HG03066 (cell line): Measurements from ENCODE around the gene LDLRAD4.
"Not testable (repeated sequence)": the region's sequence is repeated elsewhere in the genome, so short reads cannot be mapped to it uniquely, and the experiment has no call there.

Experiments used
- ATAC-seq: cut with Tn5 transposase; IDR thresholded peaks from one replicate; pipeline ENCODE4 v1.9.1; 2021; ENCODE audit warnings: low read depth; ENCODE audit not compliant: unreplicated experiment

The LDLRAD4 gene

DNA sequence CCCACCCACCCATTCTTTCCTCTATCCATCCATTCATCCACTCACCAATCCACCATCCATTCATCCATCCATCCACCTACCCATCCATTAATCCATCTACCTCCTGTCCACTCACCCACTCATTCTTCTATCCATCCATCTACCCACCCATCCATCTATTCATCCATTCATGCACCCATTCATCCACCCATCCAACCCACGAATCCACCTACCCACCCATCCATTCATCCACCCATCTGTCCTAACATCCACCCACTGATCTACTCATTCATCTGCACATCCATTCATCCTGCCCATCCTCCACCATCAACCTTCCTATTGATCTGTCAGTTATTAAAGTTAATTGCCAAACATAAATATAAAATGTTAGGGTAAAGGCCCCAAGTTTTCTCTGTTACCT lies 25.6 kb downstream of the LDLRAD4 start:
- no peak for ATAC-seq

DNA sequence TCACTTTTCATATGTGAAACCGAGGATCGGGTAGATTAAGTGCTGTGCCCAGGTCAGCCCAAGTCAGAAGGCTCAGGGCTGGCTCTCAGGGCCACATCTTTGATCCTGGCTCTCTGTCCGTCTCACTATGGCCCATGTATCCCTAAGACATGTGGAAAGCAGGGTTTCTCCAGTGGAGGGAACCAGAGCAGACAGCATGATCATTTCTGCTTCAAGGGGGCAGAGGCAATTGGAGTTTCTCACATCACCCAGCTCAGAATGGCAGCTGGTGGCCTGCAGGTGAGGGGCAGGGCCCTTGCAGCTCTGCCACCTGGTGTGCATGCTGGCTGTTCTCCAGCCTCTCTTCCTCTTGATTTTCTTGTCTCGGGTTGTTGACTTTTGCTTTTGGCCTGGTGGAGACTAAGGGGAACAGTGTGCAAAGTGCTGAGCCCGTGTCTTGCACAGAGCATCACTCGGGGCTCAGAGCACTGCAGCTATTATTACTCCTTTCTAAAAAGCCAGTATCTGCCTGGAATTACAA lies 27.0 kb downstream of the LDLRAD4 start:
- no peak for ATAC-seq

DNA sequence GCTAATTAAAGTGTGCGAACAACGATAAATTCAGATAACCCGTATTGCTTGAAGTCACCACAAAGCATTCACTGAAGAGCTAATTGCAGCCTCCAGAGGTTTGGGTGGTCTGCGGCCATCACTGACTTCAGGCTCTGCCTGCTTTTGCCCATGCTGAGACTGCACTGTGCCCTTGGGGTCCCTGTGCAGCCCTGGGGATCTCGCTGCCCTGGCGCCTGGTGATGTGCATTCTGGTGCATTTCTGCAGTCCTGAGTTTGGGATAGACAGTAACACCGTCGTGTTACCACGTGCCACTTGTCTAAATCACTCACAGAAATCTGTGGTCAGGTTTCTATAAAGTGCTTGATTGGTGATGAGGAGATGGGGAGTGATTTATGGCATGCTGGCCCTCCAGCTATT lies 27.6 kb downstream of the LDLRAD4 start:
- ATAC-seq = no peak

DNA sequence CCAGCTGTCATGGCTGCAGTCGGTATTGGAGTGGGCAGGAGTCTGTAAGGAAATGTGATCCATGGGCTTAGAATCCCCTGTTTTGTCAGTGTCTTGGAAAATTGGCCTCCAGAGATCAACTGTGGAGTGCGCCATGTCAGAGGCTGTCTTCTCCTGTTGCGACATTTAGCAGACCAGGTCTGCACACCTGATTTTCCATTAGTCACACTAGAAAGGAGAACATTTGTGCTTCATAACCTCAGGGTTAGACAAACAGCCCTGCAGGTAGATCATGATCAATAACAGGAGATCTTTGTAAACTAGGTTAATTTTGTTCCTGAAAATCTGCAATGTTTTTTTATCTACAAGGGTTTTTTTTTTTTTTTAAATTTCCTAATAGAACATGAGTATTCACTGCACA lies 28.0 kb downstream of the LDLRAD4 start:
- ATAC-seq = no peak

DNA sequence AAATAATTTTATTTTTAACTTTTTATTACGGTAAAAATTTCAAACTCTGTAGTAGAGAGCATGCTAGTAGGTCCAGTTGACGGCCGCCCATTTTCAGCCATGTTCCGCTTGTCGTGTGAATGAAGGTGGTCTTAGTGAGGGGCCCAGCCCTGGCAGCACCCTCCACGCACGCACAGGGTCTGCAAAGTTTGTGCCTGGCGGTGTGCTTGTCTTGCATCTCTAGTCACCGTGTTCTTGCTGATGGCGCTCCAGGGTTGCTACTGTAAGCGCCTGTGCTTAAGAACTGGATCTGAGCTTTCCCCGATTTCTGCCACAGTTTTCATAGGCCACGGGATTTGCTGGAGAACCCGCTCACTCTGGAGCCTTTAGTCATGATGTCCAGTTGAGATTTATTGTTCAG lies 28.9 kb downstream of the LDLRAD4 start:
- ATAC-seq = no peak

DNA sequence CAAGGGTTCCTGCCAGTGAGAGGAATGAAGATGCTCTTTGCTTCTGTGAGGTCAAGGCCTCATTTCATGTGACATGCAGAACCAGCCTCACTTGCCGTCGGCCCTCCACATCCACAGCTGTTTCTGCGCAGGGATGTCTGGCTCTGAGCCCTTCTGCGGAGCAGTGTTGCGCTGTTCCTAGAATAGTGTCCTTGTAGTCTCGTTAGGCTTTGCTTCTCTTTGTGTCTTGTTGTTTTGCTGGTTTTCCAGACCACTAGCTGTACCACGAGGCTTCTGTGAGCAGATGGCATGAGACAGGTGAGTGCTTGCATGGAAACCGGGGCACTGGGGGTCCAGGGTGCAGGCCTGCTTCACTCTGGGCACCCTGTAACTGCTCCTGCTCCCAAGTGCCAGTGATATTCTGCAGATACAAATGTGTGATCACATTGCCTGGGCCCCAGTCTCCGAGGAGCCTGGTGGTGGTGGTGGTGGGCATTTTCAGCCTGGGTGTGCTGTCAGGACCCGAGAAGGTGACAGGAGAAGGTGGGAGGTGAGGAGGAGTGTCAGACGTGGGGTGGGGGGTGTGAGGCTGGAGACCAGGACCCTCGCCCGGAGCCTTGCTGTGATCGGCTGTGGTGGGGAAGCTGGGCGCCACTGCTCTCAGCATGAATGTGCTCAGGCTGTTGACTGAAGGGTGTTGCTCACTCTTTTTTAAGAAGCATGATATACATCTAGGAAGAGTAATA lies 34.3 kb downstream of the LDLRAD4 start:
- ATAC-seq = no peak

DNA sequence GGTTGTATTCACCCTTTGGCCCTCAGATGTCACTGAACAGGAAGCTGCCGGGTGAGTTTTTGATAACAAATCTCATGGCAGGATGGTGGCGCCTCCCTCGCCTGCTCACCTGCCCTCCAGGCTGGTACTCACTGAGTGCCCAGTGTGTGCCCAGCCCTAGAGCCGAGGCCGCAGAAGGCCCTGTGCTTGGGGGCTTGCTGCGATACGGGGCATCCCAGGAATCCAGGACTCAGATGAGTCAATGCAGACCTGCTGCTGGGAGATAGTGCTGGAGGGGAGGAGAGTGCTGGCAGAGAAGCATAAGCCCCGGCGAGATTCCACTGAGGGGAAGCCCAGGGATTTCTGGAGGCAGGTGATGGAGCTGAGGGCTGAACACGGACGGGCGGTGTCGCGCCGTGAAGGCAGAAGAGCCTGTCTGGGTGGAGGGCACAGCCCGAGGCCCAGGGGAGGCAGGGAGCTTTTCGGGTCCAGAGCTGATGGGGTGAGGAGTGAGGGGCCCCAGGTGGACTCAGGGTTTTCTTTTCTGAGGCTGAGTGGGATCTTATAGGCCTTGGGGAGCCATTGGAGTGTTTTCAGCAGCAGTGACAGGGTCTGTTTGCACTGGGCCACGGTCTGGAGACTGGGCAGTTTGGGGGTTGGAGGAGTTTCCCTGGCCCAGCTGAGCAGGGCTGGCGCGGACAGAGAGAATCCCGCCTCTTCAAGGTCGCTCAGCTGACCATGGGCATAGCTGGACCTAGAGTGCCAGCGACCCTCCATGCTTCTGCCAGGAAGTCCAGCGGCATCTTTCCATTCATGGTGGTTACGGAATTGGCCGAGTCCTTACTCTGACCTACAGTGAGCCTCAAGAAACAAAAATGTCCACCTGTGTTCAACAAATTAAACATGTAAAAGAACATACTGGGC lies 35.5 kb downstream of the LDLRAD4 start:
- ATAC-seq = no peak

DNA sequence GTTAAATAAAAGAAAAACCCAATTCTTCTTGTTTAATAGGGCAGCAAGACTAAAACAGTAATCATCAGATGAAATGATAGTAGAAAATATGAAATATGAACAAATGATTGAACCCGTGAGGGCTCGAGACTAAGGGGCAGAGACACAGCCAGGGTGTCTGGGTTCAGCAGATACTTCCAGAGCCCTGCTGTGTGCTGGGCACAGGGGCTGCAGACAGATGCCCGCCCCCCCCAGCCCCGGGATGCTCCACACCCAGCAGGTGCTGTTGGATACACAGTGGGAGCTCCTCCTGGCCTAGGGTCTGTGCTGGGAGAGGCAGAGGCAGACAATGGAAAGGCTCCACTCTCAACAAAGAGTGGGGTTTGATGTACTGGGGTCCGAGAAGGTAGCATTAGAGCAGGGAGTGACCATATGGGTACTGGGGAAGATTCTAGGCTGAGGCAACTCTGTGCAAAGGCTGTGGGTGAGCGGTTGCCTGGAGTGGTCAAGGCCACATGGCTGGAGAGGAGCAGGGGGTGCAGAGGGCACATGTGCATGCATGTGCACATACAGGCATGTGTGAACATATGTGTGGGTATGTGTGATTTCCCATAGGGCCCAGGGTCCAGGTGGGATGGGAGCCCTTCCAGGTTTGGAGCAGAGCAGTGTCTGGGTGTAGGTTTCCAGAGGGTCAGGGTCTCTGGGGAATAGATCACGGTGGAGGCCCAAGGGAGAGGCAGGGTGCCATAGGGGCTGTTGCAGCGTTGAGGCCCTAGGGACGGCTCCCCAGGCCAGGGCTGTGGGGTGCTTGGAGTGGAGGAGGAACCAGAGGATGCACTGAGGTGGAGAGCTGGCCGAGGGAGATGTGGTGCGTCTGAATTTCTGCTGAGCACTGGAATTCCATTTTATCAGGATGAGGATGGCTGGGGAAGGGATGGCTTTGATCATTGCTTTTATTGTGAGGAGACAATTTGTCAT lies 36.7 kb downstream of the LDLRAD4 start:
- ATAC-seq = no peak

DNA sequence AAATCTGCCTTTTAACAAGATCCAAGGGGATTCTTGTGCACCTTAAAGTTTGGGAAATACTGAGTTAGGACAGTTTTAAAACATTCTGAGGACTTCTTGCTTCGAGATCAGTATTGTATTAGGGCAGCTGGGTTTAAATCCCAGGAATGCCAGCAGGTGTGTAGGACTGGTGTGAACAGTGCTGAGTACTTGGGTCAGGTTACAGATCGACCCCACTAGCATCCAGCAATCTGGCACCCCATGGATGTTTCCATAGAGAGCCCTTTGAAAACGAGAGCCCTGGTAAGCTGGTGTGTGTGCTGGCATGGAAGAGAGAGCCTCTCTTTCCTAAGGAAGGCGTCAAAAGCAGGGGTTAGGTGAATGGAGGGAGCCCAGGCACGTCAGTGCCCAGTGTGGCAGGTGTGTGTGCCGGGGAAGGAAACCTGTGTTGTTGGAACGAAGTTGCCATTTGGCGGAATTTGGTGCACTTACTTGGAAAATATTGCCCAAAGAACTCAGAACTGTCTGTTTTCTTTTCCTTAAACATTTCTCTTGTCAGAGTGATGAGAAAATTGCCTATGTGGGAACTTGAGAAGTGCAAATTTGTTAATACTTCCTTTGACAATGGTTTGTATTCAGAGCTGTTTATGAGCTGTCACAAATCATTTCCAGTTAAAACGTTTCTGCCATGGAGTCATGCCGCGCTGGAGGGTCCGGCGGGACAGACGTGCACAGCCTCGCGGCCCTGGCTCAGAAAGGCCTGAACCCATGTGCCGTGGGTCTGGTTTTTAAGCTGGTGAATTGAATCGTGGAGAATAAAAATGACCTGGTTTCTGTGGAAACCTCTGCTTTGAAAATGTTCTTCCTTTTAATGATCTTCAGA lies 38.1 kb downstream of the LDLRAD4 start:
- ATAC-seq = no peak

DNA sequence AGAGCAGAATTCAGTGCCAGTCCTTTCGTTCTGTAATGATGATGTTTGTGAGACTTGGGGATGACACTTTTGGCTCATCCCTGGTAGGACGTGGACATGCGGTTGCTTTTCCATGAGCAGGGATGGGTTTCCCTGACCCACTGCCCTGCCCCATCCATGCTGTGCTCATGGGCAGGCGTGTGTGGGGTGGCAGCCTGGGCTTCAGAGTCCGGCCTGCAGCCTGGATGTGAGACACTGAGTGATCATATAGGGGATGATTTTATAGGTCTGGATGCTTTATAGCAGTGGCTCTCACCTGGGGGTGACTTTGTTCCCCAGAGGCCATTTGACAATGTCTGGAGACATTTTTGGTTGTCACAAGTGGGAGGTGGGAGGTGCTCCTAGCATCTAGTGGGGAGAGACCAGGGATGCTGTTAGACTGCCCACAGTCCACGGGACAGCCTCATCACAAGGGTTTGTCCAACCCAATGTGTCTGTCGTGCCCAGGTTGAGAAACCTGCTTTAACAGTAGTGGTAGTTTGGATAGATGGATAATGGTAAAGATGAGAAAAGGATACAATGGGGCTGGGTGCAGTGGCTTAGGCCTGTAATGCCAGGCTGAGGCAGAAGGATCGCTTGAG lies 38.9 kb downstream of the LDLRAD4 start:
- no peak for ATAC-seq

DNA sequence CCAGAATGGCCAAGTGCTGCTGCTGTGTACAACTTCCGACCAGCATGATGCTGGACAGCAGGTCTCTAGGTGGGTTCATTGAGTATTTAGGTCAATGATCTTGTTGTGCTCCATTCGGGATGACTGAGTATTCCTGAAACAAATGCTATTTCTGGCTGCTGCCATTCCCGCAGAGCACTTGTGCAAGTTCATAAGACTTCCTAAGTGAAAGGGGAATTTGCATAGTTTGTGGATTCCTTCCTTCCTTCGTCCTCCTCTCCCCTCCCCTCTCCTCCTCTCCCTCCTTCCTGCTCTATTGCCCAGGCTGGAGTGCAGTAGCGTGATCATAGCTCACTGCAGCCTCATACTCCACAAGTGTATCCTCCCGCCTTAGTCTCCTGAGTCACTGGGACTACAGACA lies 40.4 kb downstream of the LDLRAD4 start:
- ATAC-seq = no peak

DNA sequence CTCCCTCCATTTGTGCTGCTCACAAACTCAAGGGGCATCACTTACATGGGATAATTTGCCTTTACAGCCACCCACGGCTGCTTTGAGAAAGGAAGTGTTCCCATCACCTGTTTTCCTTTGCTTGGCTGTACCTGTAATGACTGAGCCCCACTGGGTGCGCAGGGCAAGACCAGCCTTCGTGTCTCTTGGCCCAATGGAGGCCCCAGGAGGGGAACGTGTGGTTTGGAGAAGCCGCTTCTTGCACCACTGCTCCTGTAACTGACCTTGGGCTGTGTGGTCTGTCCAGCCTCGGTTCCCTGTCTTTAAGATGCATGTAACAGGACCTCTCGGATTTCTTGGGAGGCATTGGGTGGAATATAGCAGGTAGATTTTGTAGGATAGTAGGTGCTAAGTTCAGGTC lies 41.1 kb downstream of the LDLRAD4 start:
- no peak for ATAC-seq

DNA sequence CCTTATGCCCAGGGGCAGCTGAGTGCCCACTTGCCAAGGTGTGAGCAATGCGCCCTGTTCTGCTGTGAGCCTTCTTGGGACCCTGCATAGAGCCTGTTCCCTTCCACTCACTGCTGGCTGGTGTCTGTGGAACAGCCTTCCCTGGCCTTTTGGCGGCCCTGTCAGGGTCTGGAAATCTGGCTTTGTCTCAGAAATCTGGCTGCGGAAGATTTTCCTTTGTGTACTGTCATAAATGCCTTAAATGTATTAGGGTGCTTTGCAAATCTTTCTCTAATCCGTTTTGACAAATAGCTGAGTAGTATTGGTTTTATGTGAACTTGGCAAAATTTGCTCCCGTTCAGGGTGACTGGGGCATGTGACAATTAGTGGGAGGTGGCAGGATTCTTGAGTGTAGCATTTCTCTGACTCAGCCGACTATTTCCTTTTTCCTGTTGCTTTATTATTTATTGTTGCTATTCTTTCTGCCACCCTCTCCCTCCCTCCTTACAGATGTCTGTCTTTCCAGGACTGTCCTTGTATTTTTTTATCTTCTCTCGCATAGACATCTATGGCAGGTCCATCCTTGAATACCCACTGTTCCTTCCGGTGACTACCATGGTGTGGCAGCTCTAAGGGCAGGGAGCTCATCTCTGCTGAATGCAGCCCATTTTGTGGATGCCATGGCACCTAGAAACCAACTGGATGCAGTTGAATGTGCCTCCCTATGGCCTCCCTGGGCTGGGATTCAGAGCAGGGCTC lies 41.8 kb downstream of the LDLRAD4 start:
- ATAC-seq = no peak

DNA sequence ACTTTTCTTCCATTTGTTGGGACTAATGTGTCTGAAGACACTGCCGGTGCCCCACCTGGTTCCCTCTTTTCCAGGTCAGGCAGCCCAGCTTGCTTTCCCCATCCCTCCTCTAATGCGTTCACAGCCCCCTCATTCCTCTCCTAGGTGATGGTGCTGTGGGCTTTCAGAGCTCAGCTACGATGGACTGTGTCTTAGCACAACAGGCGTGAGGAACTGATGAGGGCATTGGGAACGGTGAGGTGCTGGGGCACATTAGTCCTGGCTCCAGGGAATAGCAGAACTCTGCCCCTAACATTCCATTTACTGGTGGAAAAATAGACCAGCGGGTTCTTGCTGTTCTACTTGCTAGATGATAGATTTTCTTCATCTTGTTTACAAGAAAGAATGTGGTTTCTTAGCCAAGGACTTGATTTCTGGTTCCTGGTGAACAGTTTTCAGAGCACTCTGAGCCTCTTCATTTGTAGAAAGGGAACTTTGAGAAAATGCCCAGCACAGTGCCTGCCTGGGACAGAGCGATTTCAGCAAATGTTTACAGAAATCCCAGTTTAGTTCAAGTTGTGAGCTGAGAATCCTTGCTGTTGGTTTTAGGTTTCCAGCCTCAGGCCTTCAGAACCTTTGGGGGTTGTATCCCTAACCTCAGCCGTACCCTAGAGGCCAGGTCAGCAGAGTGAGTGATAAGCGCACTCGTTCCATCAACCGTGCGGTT lies 42.5 kb downstream of the LDLRAD4 start:
- no peak for ATAC-seq

DNA sequence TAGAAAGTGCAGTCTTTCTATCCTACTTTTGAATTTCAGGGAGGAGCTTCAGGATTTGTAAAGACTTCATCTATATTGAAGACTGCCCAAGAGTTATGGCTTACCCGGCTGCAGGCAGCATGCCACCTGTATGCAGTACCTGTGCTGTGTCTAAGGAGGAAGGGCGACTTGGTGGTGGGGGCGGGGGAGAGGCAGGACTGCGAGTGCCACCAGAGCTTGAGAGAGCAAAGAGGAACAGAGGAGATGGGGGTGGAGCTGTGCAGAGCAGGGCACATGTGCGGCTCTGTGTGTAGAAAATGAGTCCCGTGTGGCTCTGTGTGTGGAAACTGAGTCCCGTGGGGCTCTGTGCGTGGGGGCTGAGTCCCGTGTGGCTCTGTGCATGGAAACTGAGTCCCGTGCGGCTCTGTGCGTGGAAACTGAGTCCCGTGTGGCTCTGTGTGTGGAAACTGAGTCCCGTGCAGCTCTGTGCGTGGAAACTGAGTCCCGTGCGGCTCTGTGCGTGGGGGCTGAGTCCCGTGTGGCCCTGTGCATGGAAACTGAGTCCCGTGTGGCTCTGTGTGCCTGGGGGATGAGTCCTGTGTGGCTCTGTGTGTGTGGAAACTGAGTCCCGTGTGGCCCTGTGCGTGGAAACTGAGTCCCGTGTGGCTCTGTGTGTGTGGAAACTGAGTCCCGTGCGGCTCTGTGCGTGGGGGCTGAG lies 43.2 kb downstream of the LDLRAD4 start:
- no peak for ATAC-seq

DNA sequence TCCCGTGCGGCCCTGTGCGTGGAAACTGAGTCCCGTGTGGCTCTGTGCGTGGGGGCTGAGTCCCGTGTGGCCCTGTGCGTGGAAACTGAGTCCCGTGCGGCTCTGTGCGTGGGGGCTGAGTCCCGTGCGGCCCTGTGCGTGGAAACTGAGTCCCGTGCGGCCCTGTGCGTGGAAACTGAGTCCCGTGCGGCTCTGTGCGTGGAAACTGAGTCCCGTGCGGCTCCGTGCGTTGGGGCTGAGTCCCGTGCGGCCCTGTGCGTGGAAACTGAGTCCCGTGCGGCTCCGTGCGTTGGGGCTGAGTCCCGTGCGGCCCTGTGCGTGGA lies 43.8 kb downstream of the LDLRAD4 start:
- ATAC-seq = not testable (repeated sequence)

DNA sequence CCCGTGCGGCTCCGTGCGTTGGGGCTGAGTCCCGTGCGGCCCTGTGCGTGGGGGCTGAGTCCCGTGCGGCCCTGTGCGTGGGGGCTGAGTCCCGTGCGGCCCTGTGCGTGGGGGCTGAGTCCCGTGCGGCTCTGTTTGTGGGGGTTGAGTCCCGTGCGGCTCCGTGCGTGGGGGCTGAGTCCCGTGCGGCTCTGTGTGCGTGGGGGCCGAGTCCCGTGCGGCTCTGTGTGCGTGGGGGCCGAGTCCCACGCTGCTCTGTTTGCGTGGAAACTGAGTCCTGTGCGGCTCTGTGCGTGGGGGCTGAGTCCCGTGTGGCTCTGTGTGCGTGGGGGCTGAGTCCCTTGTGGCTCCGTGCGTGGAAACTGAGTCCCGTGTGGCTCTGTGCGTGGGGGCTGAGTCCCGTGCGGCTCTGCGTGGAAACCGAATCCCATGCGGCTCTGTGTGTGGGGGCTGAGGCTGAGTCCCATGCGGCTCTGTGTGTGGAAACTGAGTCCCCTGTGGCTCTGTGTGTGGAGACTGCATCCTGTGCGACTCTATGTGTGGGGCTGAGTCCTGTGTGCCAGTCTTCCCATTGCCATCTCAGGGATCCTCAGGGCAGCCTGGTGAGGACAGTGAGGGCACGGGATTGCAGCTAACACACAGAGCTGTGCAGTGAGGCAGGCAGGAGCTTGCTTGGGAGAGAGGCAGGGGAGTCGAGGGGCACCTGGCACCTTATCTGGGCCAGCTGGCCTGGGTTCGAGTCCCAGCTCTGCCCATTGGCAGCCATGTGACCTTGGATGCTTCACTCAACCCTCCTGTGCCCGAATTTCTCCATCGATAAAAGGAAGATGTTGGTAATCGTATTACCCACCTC lies 44.5 kb downstream of the LDLRAD4 start:
- no peak for ATAC-seq
